Epithelial cell of proximal tubule (primary cell): Measurements from ENCODE around the gene MYH10. TPM values are rescaled to one million over a fixed set of nuclear protein-coding genes. Genes with fewer than 3 reads are reported as not detected.

Source experiments
- DNase-seq: peaks from one replicate; pipeline ENCODE4 v3.0.0-alpha.2; 2011; ENCODE audit warnings: low read depth
- H3K4me3 ChIP-seq: 2 replicates; pipeline ENCODE4 v1.5.1; 2011; ENCODE audit warnings: low read depth, mild to moderate bottlenecking, low read length
- CTCF ChIP-seq: conservative IDR thresholded peaks from 2 replicates; pipeline ENCODE4 v1.5.1; 2012; ENCODE audit warnings: low read depth, mild to moderate bottlenecking, low read length
- total RNA-seq: library from RNA; depleted of rRNA; stranded (reverse); fragments of >200 nt; gene quantifications from 2 replicates; pipeline ENCODE4 v1.2.3, GENCODE V29; 2015

Gene MYH10
- total RNA-seq, 1 donor from 2014 or later, result 71.1 TPM

- no peak overlapping the region for H3K4me3 ChIP-seq
- DNase-seq, result no peak
- no peak for TF ChIP-seq CTCF
Observed at GRCh38 chr17:8426094-8426720, 204.3 kb downstream of the MYH10 start.

Other genes with a start within 250 kb of the MYH10 start
- 2,667 and 4,627 TPM in 2 replicates for gene RPL26, start 247.5 kb downstream of the MYH10 start, total RNA-seq
- gene RNF222, start 232.9 kb downstream of the MYH10 start, total RNA-seq, result 0.12 and 0.80 TPM in 2 replicates
- 27.3 and 33.4 TPM in 2 replicates for gene NDEL1, start 194.8 kb downstream of the MYH10 start, total RNA-seq
- gene CCDC42, start 114.1 kb upstream of the MYH10 start, total RNA-seq, result not detected in 2 replicates
- not detected in 2 replicates for gene SPDYE4, start 127.8 kb upstream of the MYH10 start, total RNA-seq
- gene MFSD6L, start 168.6 kb upstream of the MYH10 start, total RNA-seq, result 0.43 TPM in 1 of 2 replicates, not detected in the other
- gene PIK3R6, start 236.9 kb upstream of the MYH10 start, total RNA-seq, result not detected in 2 replicates